OCI-LY7 (cell line): ENCODE results near the gene APH1B.

ENCODE experiments used
- CTCF ChIP-seq: fragments of 200-600 bp; sonication (generic); conservative IDR thresholded peaks from 2 replicates; pipeline ENCODE4 v1.5.1; 2014; ENCODE audit warnings: mild to moderate bottlenecking, antibody characterized with exemption, low read length, moderate library complexity, mixed read lengths
- EZH2phosphoT487 ChIP-seq: fragments of 200-600 bp; sonication (generic); IDR thresholded peaks from 2 replicates; pipeline ENCODE4 v1.6.1; 2018; ENCODE audit warnings: low read depth, borderline replicate concordance, mild to moderate bottlenecking, mixed run types, antibody characterized with exemption, low read length, moderate library complexity, mixed read lengths

GRCh38 chr15:63349621-63350020, 72.2 kb downstream of the APH1B start:
- TF ChIP-seq CTCF, result no peak
- TF ChIP-seq EZH2phosphoT487, result no peak
